ENCODE measurements around the gene RELN. TPM values are rescaled to one million over a fixed set of nuclear protein-coding genes. Genes with fewer than 3 reads are reported as not detected.

The RELN gene
- total and polyA plus RNA-seq, 9 of the 15 experiments (the other 6 are each of a cell fraction or from before 2014, with no cell fraction given): 12.9 to 43.2 (median 18.1) TPM

GRCh38 chr7:103765901-103766300 is 223.6 kb downstream of the RELN start:
- H4K20me1 ChIP-seq (replicated peaks; ENCODE audit: control insufficient read depth, insufficient read depth, low read length): no peaks in the 10 kb centered on the region
- no peaks in the 10 kb centered on the region for H3K27me3 ChIP-seq (ENCODE audit: control insufficient read depth in 2 of 2, insufficient read depth in 2 of 2, low read length in 2 of 2)
- WGBS (ENCODE audit: insufficient coverage, low coverage, missing lambda C conversion rate): 78% methylated on average over 3 of the region's 3 CpGs
- no peaks in the 10 kb centered on the region for H3K79me2 ChIP-seq (ENCODE audit: control insufficient read depth, insufficient read depth, low read length)
- H3K4me1 ChIP-seq (replicated peaks in 1 of 2; ENCODE audit: control insufficient read depth in 2 of 2, insufficient read depth in 2 of 2, low read length in 2 of 2): no peaks in the 10 kb centered on the region
- no peak overlapping the region for H3K4me2 ChIP-seq (ENCODE audit: insufficient read depth, low read length)
- no peak overlapping the region for H3K27ac ChIP-seq (ENCODE audit: extremely low read depth, low read depth, low read length)
- in situ Hi-C loops (cut with MboI): no loop called here
- no peak overlapping the region for H2AFZ ChIP-seq (ENCODE audit: low read depth, low read length)
- ChIA-PET POLR2A (no interaction called here), CTCF (ENCODE audit: low intra/inter-chr PET ratio) (no interaction called here)
- ATAC-seq (no peak), FAIRE-seq (no peak), DNase-seq (ENCODE audit: extremely low read depth in 1 of 4, low spot score in 3 of 4) (no peak)
- no peaks in the 10 kb centered on the region for H3K9me3 ChIP-seq (replicated peaks; ENCODE audit: control insufficient read depth, insufficient read depth, low read depth, low read length)
- H3K9me1 ChIP-seq (ENCODE audit: control insufficient read depth, insufficient read depth, low read length): no peaks in the 10 kb centered on the region
- no peak overlapping the region for H3K4me3 ChIP-seq
- no TSS peak for BruUV-seq (replicated peaks)
- intact Hi-C loops (cut with micrococcal nuclease): loop anchor here (10.0 kb wide), 2 partner anchors 329 to 389 kb away; no protein-coding TSS in a partner anchor
- H3K9ac ChIP-seq (ENCODE audit: insufficient read depth in 1 of 2, low read depth in 2 of 2, low read length in 2 of 2): no peak overlapping the region
- no peaks in the 10 kb centered on the region for H3K36me3 ChIP-seq (ENCODE audit: control insufficient read depth, insufficient read depth, low read length)
- no peak for TF ChIP-seq TEAD4 (IDR thresholded peaks at IDR 0.05; ENCODE audit: low read length)
- TF ChIP-seq TEAD4 (CRISPR knock-in tag; IDR thresholded peaks at IDR 0.05; ENCODE audit: borderline replicate concordance): no peak
- no peak for TF ChIP-seq SFPQ (IDR thresholded peaks at IDR 0.05; ENCODE audit: low read depth, low read length)
- no peak for TF ChIP-seq MIER1 (IDR thresholded peaks at IDR 0.05; ENCODE audit: low read depth)
- no peak for TF ChIP-seq TRIM24 (IDR thresholded peaks at IDR 0.05)
- no peak for TF ChIP-seq ZNF609 (CRISPR knock-in tag; IDR thresholded peaks at IDR 0.05; ENCODE audit: borderline replicate concordance)
- TF ChIP-seq NKRF (IDR thresholded peaks at IDR 0.05; ENCODE audit: borderline replicate concordance): no peak
- TF ChIP-seq FOSL1 (tag; conservative IDR thresholded peaks at IDR 0.05): no peak
- no peak for TF ChIP-seq ZNF512 (tag; IDR thresholded peaks at IDR 0.05)
- TF ChIP-seq MCM3 (IDR thresholded peaks at IDR 0.05): no peak
- no peak for TF ChIP-seq ZNF699 (CRISPR knock-in tag; IDR thresholded peaks at IDR 0.05; ENCODE audit: insufficient replicate concordance)
- TF ChIP-seq ZNF174 (CRISPR knock-in tag; IDR thresholded peaks at IDR 0.05): no peak
- TF ChIP-seq ZNF57 (CRISPR knock-in tag; IDR thresholded peaks at IDR 0.05): no peak
